GM12878 (cell line): Measurements from ENCODE around the gene GMCL1. TPM values are rescaled to one million over a fixed set of nuclear protein-coding genes. Genes with fewer than 3 reads are reported as not detected.

ENCODE experiments used
- BHLHE40 ChIP-seq, 2 experiments: fragments of 450-650 bp in 1 of 2; IDR thresholded peaks; 2 replicates each; pipeline ENCODE4 v1.6.1; 2011 to 2017; ENCODE audit warnings: low read depth in 2 of 2, borderline replicate concordance in 1 of 2, improper control_type of control experiment in 1 of 2, low read length in 1 of 2, mild to moderate bottlenecking in 1 of 2
- CBFB ChIP-seq: IDR thresholded peaks from 2 replicates; pipeline ENCODE4 v1.6.1; 2016; ENCODE audit warnings: antibody characterized with exemption, low read depth
- NFIC ChIP-seq: IDR thresholded peaks from 2 replicates; pipeline ENCODE4 v1.6.1; 2012; ENCODE audit warnings: low read depth, mild to moderate bottlenecking, inconsistent platforms, low read length, moderate library complexity
- RBBP5 ChIP-seq: fragments of 200-600 bp; sonication (generic); conservative IDR thresholded peaks from 2 replicates; pipeline ENCODE4 v1.6.1; 2016
- SIX5 ChIP-seq: IDR thresholded peaks from 2 replicates; pipeline ENCODE4 v1.6.1; 2011; ENCODE audit warnings: mild to moderate bottlenecking, low read depth, low read length, moderate library complexity; ENCODE audit not compliant: severe bottlenecking
- ZNF384 ChIP-seq: IDR thresholded peaks from 2 replicates; pipeline ENCODE4 v1.6.1; 2012; ENCODE audit warnings: low read depth, mild to moderate bottlenecking, low read length, improper control_type of control experiment, borderline replicate concordance
- polyA plus RNA-seq, 11 experiments: library from polyadenylated mRNA; depleted of rRNA in 4 of 11; unstranded in 6 of 11; stranded (reverse) in 5 of 11; fragments of >200 nt; fragmentation: Nextera tagmentation in 4 of 11; fragmentation: Illumina TruSeq in 1 of 11; extraction: Ambion mirVana in 4 of 11; extraction: Trizol in 1 of 11; gene quantifications; 1 replicate in 1 of 11; 2 replicates in 10 of 11; pipeline versions ENCODE4 v1.2.1 to v1.2.3, GENCODE V29; 2011 to 2016; ENCODE audit warnings: inconsistent platforms in 2 of 11, missing spikeins in 2 of 11, low read depth in 1 of 11
- total RNA-seq, 4 experiments: library from RNA; depleted of rRNA in 3 of 4; stranded (reverse); fragments of >200 nt in 3 of 4; fragmentation: Illumina TruSeq in 1 of 4; extraction: Trizol in 1 of 4; gene quantifications; 2 replicates each; pipeline versions ENCODE4 v1.2.1 to v1.2.3, GENCODE V29; 2013 to 2021
- TF ChIP-seq, protein P1 (sequence below): fragments of 450-650 bp; IDR thresholded peaks from 2 replicates; pipeline ENCODE4 v1.6.1; 2014; ENCODE audit warnings: mild to moderate bottlenecking

GMCL1 gene
- total and polyA plus RNA-seq, 10 of the 15 experiments (the other 5 are each of a cell fraction or from before 2014, with no cell fraction given), result 3.7 to 21.4 (median 12.3) TPM

- TF ChIP-seq NFIC (no peak), CBFB (no peak; the same call in 1 of the 2 replicates), SIX5 (no peak), ZNF384 (no peak), BHLHE40 (IDR thresholded peaks at IDR 0.05; ENCODE audit: borderline replicate concordance in 1 of 2, low read depth in 2 of 2, low read length in 1 of 2) (peak in 1 of 2 experiments; percentile 44; a peak in 1 of 4 replicates), RBBP5 (no peak)
- TF ChIP-seq, protein P1, sequence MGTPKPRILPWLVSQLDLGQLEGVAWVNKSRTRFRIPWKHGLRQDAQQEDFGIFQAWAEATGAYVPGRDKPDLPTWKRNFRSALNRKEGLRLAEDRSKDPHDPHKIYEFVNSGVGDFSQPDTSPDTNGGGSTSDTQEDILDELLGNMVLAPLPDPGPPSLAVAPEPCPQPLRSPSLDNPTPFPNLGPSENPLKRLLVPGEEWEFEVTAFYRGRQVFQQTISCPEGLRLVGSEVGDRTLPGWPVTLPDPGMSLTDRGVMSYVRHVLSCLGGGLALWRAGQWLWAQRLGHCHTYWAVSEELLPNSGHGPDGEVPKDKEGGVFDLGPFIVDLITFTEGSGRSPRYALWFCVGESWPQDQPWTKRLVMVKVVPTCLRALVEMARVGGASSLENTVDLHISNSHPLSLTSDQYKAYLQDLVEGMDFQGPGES, result peak; percentile 89
These were observed 84.9 kb downstream of the GMCL1 start (continued) for GRCh38 chr2:69914164-69914949.
